Glutamatergic neuron (in vitro differentiated cells): Measurements from ENCODE around the gene LRRC2. TPM values are rescaled to one million over a fixed set of nuclear protein-coding genes. Genes with fewer than 3 reads are reported as not detected.

ENCODE experiments used
- DNase-seq: peaks from one replicate; pipeline ENCODE4 v3.0.0; 2022
- H3K27ac Mint-ChIP-seq: one replicate; pipeline ENCODE4 v1.8.0; 2020; ENCODE audit warnings: mild to moderate bottlenecking, mixed read lengths, inconsistent platforms; ENCODE audit not compliant: unreplicated experiment
- H3K27me3 Mint-ChIP-seq: one replicate; pipeline ENCODE4 v1.8.0; 2020; ENCODE audit warnings: mild to moderate bottlenecking, moderate library complexity, mixed read lengths, inconsistent platforms; ENCODE audit not compliant: unreplicated experiment
- H3K36me3 Mint-ChIP-seq: one replicate; pipeline ENCODE4 v1.8.0; 2020; ENCODE audit warnings: mild to moderate bottlenecking, mixed read lengths, inconsistent platforms; ENCODE audit not compliant: unreplicated experiment
- H3K4me1 Mint-ChIP-seq: one replicate; pipeline ENCODE4 v1.8.0; 2020; ENCODE audit warnings: mild to moderate bottlenecking, low read depth, mixed read lengths, inconsistent platforms; ENCODE audit not compliant: unreplicated experiment
- H3K4me3 Mint-ChIP-seq: one replicate; pipeline ENCODE4 v1.8.0; 2020; ENCODE audit warnings: mild to moderate bottlenecking, mixed read lengths, inconsistent platforms; ENCODE audit not compliant: unreplicated experiment
- H3K9me3 Mint-ChIP-seq: one replicate; pipeline ENCODE4 v1.8.0; 2020; ENCODE audit warnings: mild to moderate bottlenecking, moderate library complexity, mixed read lengths, inconsistent platforms; ENCODE audit not compliant: unreplicated experiment
- total RNA-seq: library from RNA; stranded (reverse); fragmentation: NEBNext Ultra II Directional; extraction: Animal tissue kit (Norgen Biotek cat#: 25700); gene quantifications from one replicate; pipeline ENCODE4 v1.2.1, GENCODE V29; 2021; ENCODE audit not compliant: unreplicated experiment
- TF ChIP-seq, protein P1 (sequence below): fragments of 200-600 bp; sonication (generic); IDR thresholded peaks from one replicate; pipeline ENCODE4 v1.5.0; 2021; ENCODE audit not compliant: partially characterized antibody, unreplicated experiment

Gene LRRC2
- total RNA-seq, 1 donor from 2014 or later = not detected

GRCh38 chr3:46471371-46471914, 94.7 kb downstream of the LRRC2 start:
- no peak for DNase-seq

DNA sequence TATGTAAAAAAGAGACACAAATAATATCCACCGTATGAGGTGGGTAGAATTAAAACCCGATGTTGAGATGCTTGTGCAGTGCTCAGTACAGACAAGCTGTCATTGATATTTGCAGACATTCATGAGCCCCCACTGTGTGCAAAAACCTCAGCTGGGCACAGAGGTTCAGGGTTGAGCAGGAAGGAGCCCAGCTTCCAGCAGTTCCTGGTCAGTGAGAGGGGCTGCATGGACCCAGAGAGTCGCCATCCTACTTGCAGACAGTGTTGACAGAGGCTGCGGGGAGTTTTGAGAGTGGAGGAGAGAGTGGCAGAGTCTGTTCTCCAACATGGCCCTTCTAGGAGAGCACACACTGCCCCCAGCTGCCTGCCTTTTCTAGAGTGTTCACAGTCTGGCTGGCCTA, 95.3 kb downstream of the LRRC2 start:
- H3K9me3 Mint-ChIP-seq = peaks cover 10% of the 10 kb centered on the region
- no peak overlapping the region for H3K27ac Mint-ChIP-seq
- H3K36me3 Mint-ChIP-seq = peaks cover 25% of the 10 kb centered on the region
- no peak for DNase-seq
- no peak overlapping the region for H3K4me3 Mint-ChIP-seq
- H3K4me1 Mint-ChIP-seq = peaks cover 5% of the 10 kb centered on the region
- TF ChIP-seq, protein P1, sequence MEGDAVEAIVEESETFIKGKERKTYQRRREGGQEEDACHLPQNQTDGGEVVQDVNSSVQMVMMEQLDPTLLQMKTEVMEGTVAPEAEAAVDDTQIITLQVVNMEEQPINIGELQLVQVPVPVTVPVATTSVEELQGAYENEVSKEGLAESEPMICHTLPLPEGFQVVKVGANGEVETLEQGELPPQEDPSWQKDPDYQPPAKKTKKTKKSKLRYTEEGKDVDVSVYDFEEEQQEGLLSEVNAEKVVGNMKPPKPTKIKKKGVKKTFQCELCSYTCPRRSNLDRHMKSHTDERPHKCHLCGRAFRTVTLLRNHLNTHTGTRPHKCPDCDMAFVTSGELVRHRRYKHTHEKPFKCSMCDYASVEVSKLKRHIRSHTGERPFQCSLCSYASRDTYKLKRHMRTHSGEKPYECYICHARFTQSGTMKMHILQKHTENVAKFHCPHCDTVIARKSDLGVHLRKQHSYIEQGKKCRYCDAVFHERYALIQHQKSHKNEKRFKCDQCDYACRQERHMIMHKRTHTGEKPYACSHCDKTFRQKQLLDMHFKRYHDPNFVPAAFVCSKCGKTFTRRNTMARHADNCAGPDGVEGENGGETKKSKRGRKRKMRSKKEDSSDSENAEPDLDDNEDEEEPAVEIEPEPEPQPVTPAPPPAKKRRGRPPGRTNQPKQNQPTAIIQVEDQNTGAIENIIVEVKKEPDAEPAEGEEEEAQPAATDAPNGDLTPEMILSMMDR = no peak
- H3K27me3 Mint-ChIP-seq = peaks cover 4% of the 10 kb centered on the region

More at GRCh38 chr3:46471371-46471914, 94.7 kb downstream of the LRRC2 start:
- peaks cover 4% of the 10 kb centered on the region for H3K27me3 Mint-ChIP-seq
- no peak overlapping the region for H3K27ac Mint-ChIP-seq
- H3K4me3 Mint-ChIP-seq = no peak overlapping the region
- H3K9me3 Mint-ChIP-seq = peaks cover 10% of the 10 kb centered on the region
- H3K36me3 Mint-ChIP-seq = peaks cover 25% of the 10 kb centered on the region
- peaks cover 5% of the 10 kb centered on the region for H3K4me1 Mint-ChIP-seq
- TF ChIP-seq, protein P1 = no peak

GRCh38 chr3:46469680-46470357, 96.3 kb downstream of the LRRC2 start:
- no peak overlapping the region for H3K27ac Mint-ChIP-seq
- TF ChIP-seq, protein P1 = no peak
- peaks cover 7% of the 10 kb centered on the region for H3K27me3 Mint-ChIP-seq
- peaks cover 5% of the 10 kb centered on the region for H3K4me1 Mint-ChIP-seq
- peaks cover 9% of the 10 kb centered on the region for H3K9me3 Mint-ChIP-seq
- no peak overlapping the region for H3K4me3 Mint-ChIP-seq
- DNase-seq = no peak
- peaks cover 17% of the 10 kb centered on the region for H3K36me3 Mint-ChIP-seq

GRCh38 chr3:46468753-46469600, 97.1 kb downstream of the LRRC2 start:
- peaks cover 7% of the 10 kb centered on the region for H3K27me3 Mint-ChIP-seq
- peaks cover 10% of the 10 kb centered on the region for H3K36me3 Mint-ChIP-seq
- H3K4me3 Mint-ChIP-seq = no peak overlapping the region
- DNase-seq = no peak
- peaks cover 5% of the 10 kb centered on the region for H3K4me1 Mint-ChIP-seq
- TF ChIP-seq, protein P1 = no peak
- H3K9me3 Mint-ChIP-seq = peaks cover 7% of the 10 kb centered on the region
- no peak overlapping the region for H3K27ac Mint-ChIP-seq
